A673 (cell line): ENCODE data around the gene ERO1A. TPM values are rescaled to one million over a fixed set of nuclear protein-coding genes. Genes with fewer than 3 reads are reported as not detected.

ENCODE experiments used
- BruUV-seq: library from RNA; stranded (reverse); fragments of 400-500 nt; replicated peaks from 2 replicates; lab custom pipeline; 2021; lab: Mats Ljungman, UMichigan
- CTCF ChIA-PET: fragments of 300-600 bp; sonication (Branson Sonifier 250); formaldehyde crosslinking; loops from one replicate; lab custom pipeline; 2022; ENCODE audit warnings: antibody characterized with exemption; lab: Charles Lee
- POLR2A ChIA-PET: fragments of 300-600 bp; sonication (Branson Sonifier 250); formaldehyde crosslinking; loops from one replicate; lab custom pipeline; 2022; ENCODE audit warnings: antibody characterized with exemption; ENCODE audit not compliant: low non-redundant PET; lab: Charles Lee
- DNase-seq: peaks from one replicate; pipeline ENCODE4 v3.0.0-alpha.2; 2015; ENCODE audit warnings: low spot score
- H3K27ac ChIP-seq: fragments of 200-600 bp; sonication (generic); 2 replicates; pipeline ENCODE4 v1.5.1; 2016; ENCODE audit warnings: mixed run types, low read depth, mild to moderate bottlenecking, mixed read lengths, antibody characterized with exemption, low read length; ENCODE audit not compliant: poor library complexity, severe bottlenecking
- H3K27me3 ChIP-seq: fragments of 200-600 bp; sonication (generic); replicated peaks from 2 replicates; pipeline ENCODE4 v1.6.1; 2017; ENCODE audit warnings: mixed run types, low read depth, mild to moderate bottlenecking, mixed read lengths, antibody characterized with exemption, low read length; ENCODE audit not compliant: insufficient read depth, poor library complexity
- H3K36me3 ChIP-seq: fragments of 200-600 bp; sonication (generic); 2 replicates; pipeline ENCODE4 v1.6.1; 2016; ENCODE audit warnings: mixed run types, mild to moderate bottlenecking, mixed read lengths, antibody characterized with exemption, low read length; ENCODE audit not compliant: insufficient read depth, poor library complexity, severe bottlenecking
- H3K4me1 ChIP-seq: fragments of 200-600 bp; sonication (generic); 2 replicates; pipeline ENCODE4 v1.6.1; 2017; ENCODE audit warnings: mixed run types, mild to moderate bottlenecking, mixed read lengths, antibody characterized with exemption, low read length; ENCODE audit not compliant: insufficient read depth, poor library complexity, severe bottlenecking
- H3K4me3 ChIP-seq: fragments of 200-600 bp; sonication (generic); 2 replicates; pipeline ENCODE4 v1.5.1; 2016; ENCODE audit warnings: low read depth, mixed run types, mild to moderate bottlenecking, mixed read lengths, low read length; ENCODE audit not compliant: poor library complexity, severe bottlenecking
- H3K9me3 ChIP-seq: fragments of 200-600 bp; sonication (generic); 2 replicates; pipeline ENCODE4 v1.6.1; 2016; ENCODE audit warnings: mixed run types, low read depth, mild to moderate bottlenecking, mixed read lengths, antibody characterized with exemption, low read length; ENCODE audit not compliant: poor library complexity, severe bottlenecking
- CTCF ChIP-seq: fragments of 300-800, 200-600 bp; sonication (generic); conservative IDR thresholded peaks from 2 replicates; pipeline ENCODE4 v1.5.1; 2017; ENCODE audit warnings: low read depth, mild to moderate bottlenecking, antibody characterized with exemption, low read length, moderate library complexity, mixed read lengths
- EZH2 ChIP-seq: fragments of 200-600 bp; sonication (generic); IDR thresholded peaks from 2 replicates; pipeline ENCODE4 v1.6.1; 2017; ENCODE audit warnings: borderline replicate concordance, low read depth, mild to moderate bottlenecking, mixed read lengths, antibody characterized with exemption, low read length; ENCODE audit not compliant: poor library complexity, severe bottlenecking
- intact Hi-C: fragments of 100-400 bp; cut with micrococcal nuclease; formaldehyde crosslinking; loops from one replicate; pipeline ENCODE4 v1.10.0; 2022; ENCODE audit not compliant: unreplicated experiment
- total RNA-seq: library from RNA; stranded (reverse); gene quantifications from 2 replicates; pipeline ENCODE4 v1.2.3, GENCODE V29; 2021

The ERO1A gene
- total RNA-seq, 1 experiment from 2014 or later = 52.1 TPM

GRCh38 chr14:52619687-52620086, 75.7 kb downstream of the ERO1A start:
- no peaks in the 10 kb centered on the region for H3K9me3 ChIP-seq
- no peaks in the 10 kb centered on the region for H3K27me3 ChIP-seq
- ChIA-PET POLR2A (no interaction called here), CTCF (no interaction called here)
- intact Hi-C loops = no loop called here
- no TSS peak for BruUV-seq
- H3K4me1 ChIP-seq = no peaks in the 10 kb centered on the region
- no peak overlapping the region for H3K27ac ChIP-seq
- TF ChIP-seq CTCF (no peak), EZH2 (no peak)
- no peak for DNase-seq
- no peaks in the 10 kb centered on the region for H3K36me3 ChIP-seq
- H3K4me3 ChIP-seq = no peak overlapping the region

- no peaks in the 10 kb centered on the region for H3K27me3 ChIP-seq
- POLR2A ChIA-PET = no interaction called here
- no TSS peak for BruUV-seq
- no peak overlapping the region for H3K4me3 ChIP-seq
- no peaks in the 10 kb centered on the region for H3K9me3 ChIP-seq
- TF ChIP-seq CTCF (no peak), EZH2 (no peak)
- CTCF ChIA-PET = no interaction called here
- H3K27ac ChIP-seq = no peak overlapping the region
- no peaks in the 10 kb centered on the region for H3K4me1 ChIP-seq
- intact Hi-C loops = no loop called here
- no peak for DNase-seq
- no peaks in the 10 kb centered on the region for H3K36me3 ChIP-seq
Measured at GRCh38 chr14:52618602-52619001, 76.8 kb downstream of the ERO1A start.

GRCh38 chr14:52610187-52610586, 85.2 kb downstream of the ERO1A start:
- H3K27ac ChIP-seq = no peak overlapping the region
- H3K9me3 ChIP-seq = no peaks in the 10 kb centered on the region
- H3K27me3 ChIP-seq = no peaks in the 10 kb centered on the region
- ChIA-PET CTCF (no interaction called here), POLR2A (no interaction called here)
- H3K4me3 ChIP-seq = no peak overlapping the region
- intact Hi-C loops = no loop called here
- TF ChIP-seq EZH2 (no peak), CTCF (no peak)
- no peak for DNase-seq
- no TSS peak for BruUV-seq
- H3K4me1 ChIP-seq = no peaks in the 10 kb centered on the region
- no peaks in the 10 kb centered on the region for H3K36me3 ChIP-seq
